GM21447 (cell line): Measurements from ENCODE around the gene MDFIC.

Experiments used
- ATAC-seq: cut with Tn5 transposase; IDR thresholded peaks from one replicate; pipeline ENCODE4 v1.9.1; 2021; ENCODE audit not compliant: unreplicated experiment

The MDFIC gene

DNA sequence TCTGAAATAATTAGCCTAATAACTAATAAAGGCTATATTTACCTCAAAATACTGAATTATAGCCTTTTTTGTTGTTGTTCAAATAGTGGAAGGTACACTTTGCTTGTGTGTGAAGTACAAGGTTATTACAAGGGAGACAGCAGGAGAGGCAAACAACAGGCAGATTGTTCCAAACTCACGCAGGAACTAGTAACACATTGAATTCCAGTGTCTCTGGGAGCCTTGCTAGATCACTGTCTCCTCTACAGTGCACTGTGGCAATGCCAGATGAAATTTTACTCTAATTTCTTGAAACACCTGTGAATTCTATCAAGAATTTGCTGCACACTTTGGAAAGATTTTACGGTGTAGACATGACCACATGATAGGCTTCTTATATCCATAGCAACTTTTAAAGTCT lies 112.6 kb downstream of the MDFIC start:
- no peak for ATAC-seq

GRCh38 chr7:115037128-115037802 lies 115.4 kb downstream of the MDFIC start:
- no peak for ATAC-seq

DNA sequence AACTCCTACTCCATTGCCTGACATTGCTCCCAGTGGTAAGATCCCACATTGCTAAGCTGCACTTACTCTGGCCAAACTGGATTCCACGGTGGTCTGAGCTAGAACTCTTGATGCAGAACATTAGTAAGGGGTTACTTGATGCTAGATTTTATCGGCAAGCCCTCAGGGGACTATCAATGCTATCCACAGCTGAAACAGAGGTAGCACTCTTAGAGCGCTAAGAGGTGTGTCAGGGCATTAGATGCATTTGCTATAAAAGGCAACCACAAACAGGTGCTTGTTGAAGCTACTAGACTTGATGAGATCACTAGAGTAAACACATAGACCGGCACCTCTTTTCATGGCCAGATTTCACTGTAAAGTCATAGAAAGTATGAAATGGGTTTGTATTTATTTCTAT lies 116.3 kb downstream of the MDFIC start:
- ATAC-seq, result no peak

- no peak for ATAC-seq
These were observed 118.2 kb downstream of the MDFIC start for GRCh38 chr7:115040057-115040456.

GRCh38 chr7:115040495-115040894 lies 118.6 kb downstream of the MDFIC start:
- no peak for ATAC-seq

GRCh38 chr7:115042596-115042995 lies 120.7 kb downstream of the MDFIC start:
- ATAC-seq, result no peak

DNA sequence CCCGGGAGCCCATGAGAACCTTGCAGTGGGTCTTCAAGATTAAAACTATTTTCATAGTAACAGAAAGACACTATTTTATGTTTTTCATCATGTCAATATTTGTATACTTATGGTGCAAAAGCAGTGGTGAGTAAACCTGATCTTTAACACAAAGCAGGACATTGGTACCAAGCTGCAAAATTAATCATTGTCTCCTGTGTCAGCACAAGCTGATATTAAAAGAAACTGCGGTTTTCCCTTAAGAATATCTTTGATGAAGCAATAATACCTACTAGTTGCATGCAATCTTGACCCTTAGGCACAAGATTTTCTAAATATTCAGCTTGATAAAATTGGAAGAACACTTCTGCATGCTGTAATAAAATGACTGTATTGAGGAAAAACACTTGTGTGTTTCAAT lies 121.7 kb downstream of the MDFIC start:
- ATAC-seq, result no peak

GRCh38 chr7:115044224-115044623 lies 122.3 kb downstream of the MDFIC start:
- ATAC-seq, result no peak

- no peak for ATAC-seq
These were observed 126.2 kb downstream of the MDFIC start for GRCh38 chr7:115047958-115048720.

DNA sequence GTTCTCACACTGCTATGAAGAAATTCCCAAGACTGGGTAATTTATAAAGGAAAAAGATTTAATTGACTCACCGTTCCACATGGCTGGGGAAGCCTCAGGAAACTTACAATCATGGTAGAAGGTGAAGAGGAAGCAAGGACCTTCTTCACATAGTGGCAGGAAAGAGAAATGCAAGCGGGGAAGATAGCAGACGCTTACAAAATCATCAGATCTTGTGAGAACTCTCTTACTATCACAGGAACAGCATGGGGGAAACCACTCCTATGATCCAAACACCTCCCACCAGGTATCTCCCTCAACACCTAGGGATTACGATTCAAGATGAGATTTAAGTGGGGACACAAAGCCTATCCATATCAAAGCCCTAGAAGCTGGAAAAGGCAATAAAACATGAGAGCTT lies 130.8 kb downstream of the MDFIC start:
- no peak for ATAC-seq

DNA sequence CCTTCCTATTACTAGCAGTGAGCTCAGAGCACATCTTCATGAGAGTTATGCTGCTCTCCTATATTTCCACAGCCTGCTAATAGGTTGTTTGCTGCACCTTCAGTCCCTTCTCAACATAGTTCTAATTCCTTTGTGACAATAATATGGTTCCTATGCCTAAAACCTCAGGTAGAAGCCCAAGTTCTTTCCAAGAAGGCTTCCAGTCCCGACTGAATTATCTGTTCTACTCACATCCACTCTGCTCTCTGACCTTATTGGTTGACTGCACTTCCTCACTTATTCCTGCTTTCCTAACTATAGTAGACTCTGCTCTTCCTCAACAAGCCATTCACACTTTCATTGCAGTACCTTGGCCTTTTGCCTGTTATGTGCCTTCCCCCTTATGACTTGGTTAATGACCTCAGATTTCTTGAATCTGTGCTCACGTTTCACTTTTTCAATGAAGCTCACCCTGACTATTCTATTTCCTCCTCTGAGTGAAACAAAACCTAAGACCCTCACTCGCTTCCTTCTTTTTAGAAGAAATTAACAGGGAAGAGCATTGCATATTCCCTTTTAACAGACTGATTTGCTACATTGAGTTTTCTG lies 132.7 kb downstream of the MDFIC start:
- no peak for ATAC-seq

GRCh38 chr7:115056019-115056418 lies 134.1 kb downstream of the MDFIC start:
- no peak for ATAC-seq

GRCh38 chr7:115058726-115059125 lies 136.8 kb downstream of the MDFIC start:
- no peak for ATAC-seq

DNA sequence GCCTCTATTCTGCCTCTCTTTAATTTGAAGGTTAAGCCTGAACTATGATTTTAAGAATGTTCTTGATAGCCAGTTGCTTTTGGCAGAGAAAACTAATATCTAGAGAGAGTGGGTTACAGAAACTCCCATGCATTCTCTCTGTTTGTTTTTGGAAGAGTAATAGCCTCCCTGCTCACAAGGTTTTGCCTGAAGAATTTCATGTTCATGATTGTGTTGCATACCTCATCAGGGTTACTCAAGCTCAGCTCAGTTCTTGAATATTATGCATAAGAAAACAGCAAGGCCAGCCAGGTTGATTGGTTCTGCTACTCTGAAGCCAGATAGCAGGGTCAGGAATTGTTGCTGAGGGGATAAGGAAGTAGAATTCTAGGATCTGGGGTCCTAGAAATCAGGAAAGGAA lies 137.4 kb downstream of the MDFIC start:
- no peak for ATAC-seq

GRCh38 chr7:115060095-115060870 lies 138.4 kb downstream of the MDFIC start:
- peak; percentile 69 for ATAC-seq

DNA sequence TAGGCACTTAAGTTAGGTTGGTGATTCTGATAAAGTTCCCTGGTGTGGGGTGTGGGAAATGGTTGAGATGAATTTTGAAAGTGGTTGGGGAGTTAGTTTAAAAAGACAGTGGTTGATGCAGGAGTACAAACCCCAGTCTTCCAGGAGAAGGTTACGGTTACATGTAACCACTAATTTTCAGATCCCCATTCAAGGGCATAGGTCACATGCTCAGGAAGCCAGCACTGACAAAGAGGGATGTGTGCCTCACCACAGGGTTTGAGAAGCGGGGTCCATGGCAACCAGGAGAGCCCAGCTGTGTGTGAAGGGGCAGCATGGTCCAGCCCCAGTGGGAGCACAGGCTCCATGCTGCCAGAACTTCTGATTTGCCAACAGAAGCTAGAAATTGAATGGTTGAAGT lies 144.2 kb downstream of the MDFIC start:
- ATAC-seq, result peak; percentile 64

DNA sequence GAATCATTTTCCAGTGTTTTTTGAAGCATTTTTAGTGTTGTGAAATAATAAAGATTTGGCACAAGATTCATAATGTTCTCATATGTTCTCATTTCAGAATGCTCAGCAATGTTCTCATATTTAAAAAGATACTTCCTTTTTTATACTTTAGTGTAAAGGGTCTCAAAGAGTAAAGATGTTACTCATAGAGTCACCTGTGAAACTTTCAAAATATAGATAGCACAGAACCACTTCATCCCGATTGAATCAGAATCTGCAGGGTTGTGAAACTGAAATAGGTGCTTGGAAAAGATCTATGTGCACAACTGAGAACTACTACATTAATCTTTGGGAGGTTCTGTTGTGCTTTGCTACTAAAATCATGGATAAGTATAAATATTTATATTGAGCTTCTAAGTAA lies 144.7 kb downstream of the MDFIC start:
- no peak for ATAC-seq

GRCh38 chr7:115068220-115068619 lies 146.3 kb downstream of the MDFIC start:
- no peak for ATAC-seq
